Gastroesophageal sphincter (tissue), 3 donors: ENCODE results near the gene GPR141.

Experiments used
- EP300 ChIP-seq: sonication (generic); formaldehyde crosslinking; IDR thresholded peaks from one replicate; pipeline ENCODE4 v1.6.1; 2017; ENCODE audit warnings: antibody characterized with exemption, mild to moderate bottlenecking
- POLR2A ChIP-seq, 2 donors: fragments of 450-650 bp; IDR thresholded peaks; one replicate each; pipeline ENCODE4 v1.6.1; 2017; ENCODE audit warnings: antibody characterized with exemption in 2 of 2, mild to moderate bottlenecking in 2 of 2, moderate library complexity in 1 of 2
- POLR2AphosphoS5 ChIP-seq: sonication (generic); formaldehyde crosslinking; IDR thresholded peaks from one replicate; pipeline ENCODE4 v1.6.1; 2017; ENCODE audit warnings: antibody characterized with exemption
- TF ChIP-seq, protein P1 (sequence below), 4 experiments: fragments of 200-600 bp in 2 of 4; fragments of 450-650 bp in 2 of 4; sonication (generic) in 1 of 4; IDR thresholded peaks; one replicate each; pipeline ENCODE4 v1.5.1; 2017 to 2019; ENCODE audit warnings: antibody characterized with exemption in 4 of 4, mild to moderate bottlenecking in 2 of 4, moderate library complexity in 2 of 4

DNA sequence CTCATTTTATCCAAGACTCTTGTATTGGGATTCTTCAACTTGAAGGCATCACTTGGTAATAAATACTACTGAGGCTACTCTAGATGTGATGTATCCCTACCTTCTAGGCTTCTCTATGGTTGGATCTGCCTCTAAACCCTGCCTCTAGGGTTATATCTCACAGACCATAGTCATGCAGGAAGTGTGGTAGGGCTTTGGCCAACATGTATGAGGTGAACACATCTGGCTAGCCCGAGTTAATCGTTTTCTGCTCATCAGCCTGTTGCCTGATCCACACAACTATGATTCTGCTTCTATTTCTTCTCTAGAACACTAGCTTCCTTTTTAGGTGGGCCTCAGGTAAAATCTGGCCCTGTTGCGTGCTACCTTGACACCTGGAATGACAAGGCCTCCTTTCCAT is 86.2 kb downstream of the GPR141 start:
- no peak for TF ChIP-seq POLR2A (IDR thresholded peaks at IDR 0.05)
- TF ChIP-seq, protein P1, sequence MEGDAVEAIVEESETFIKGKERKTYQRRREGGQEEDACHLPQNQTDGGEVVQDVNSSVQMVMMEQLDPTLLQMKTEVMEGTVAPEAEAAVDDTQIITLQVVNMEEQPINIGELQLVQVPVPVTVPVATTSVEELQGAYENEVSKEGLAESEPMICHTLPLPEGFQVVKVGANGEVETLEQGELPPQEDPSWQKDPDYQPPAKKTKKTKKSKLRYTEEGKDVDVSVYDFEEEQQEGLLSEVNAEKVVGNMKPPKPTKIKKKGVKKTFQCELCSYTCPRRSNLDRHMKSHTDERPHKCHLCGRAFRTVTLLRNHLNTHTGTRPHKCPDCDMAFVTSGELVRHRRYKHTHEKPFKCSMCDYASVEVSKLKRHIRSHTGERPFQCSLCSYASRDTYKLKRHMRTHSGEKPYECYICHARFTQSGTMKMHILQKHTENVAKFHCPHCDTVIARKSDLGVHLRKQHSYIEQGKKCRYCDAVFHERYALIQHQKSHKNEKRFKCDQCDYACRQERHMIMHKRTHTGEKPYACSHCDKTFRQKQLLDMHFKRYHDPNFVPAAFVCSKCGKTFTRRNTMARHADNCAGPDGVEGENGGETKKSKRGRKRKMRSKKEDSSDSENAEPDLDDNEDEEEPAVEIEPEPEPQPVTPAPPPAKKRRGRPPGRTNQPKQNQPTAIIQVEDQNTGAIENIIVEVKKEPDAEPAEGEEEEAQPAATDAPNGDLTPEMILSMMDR (IDR thresholded peaks at IDR 0.05), result no peak
- TF ChIP-seq POLR2AphosphoS5, result no peak
- no peak for TF ChIP-seq EP300
